DND-41 (cell line): ENCODE data around the gene OR8S1.
"Not testable (repeated sequence)": the region's sequence is repeated elsewhere in the genome, so short reads cannot be mapped to it uniquely, and the experiment has no call there.

Experiments used
- ATAC-seq: fragments of 200-7000 bp; cut with Tn5 transposase; 3 replicates; pipeline ENCODE4 v1.9.1; 2021; ENCODE audit warnings: low read depth; ENCODE audit not compliant: insufficient read depth
- DNase-seq: peaks from one replicate; pipeline ENCODE4 v3.0.0-alpha.2; 2020
- H2AFZ ChIP-seq: 2 replicates; pipeline ENCODE4 v1.6.0; 2012; ENCODE audit warnings: low read depth, low read length
- H3K27ac ChIP-seq: 2 replicates; pipeline ENCODE4 v1.5.1; 2012; ENCODE audit warnings: low read length, inconsistent platforms
- H3K27me3 ChIP-seq: fragments of 200-600 bp; sonication (generic); 2 replicates; pipeline ENCODE4 v1.6.0; 2012; ENCODE audit warnings: low read length, mild to moderate bottlenecking, inconsistent platforms; ENCODE audit not compliant: insufficient read depth, poor library complexity
- H3K36me3 ChIP-seq: 2 replicates; pipeline ENCODE4 v1.5.1; 2012; ENCODE audit warnings: low read length, inconsistent platforms; ENCODE audit not compliant: insufficient read depth
- H3K4me1 ChIP-seq: 2 replicates; pipeline ENCODE4 v1.5.1; 2012; ENCODE audit warnings: mild to moderate bottlenecking, low read length; ENCODE audit not compliant: insufficient read depth
- H3K4me2 ChIP-seq: 2 replicates; pipeline ENCODE4 v1.6.0; 2012; ENCODE audit warnings: mild to moderate bottlenecking, moderate library complexity, low read length, inconsistent platforms; ENCODE audit not compliant: insufficient read depth
- H3K4me3 ChIP-seq, 2 experiments: fragments of 200-600 bp in 1 of 2; shearing (Covaris generic) in 1 of 2; 2 replicates each; pipeline ENCODE4 v1.5.1; 2012 to 2016; ENCODE audit warnings: inconsistent platforms in 2 of 2, low read length in 2 of 2, mild to moderate bottlenecking in 2 of 2, low read depth in 1 of 2, moderate library complexity in 1 of 2
- H3K79me2 ChIP-seq: 2 replicates; pipeline ENCODE4 v1.6.0; 2012; ENCODE audit warnings: low read length, inconsistent platforms; ENCODE audit not compliant: insufficient read depth
- H3K9ac ChIP-seq: 2 replicates; pipeline ENCODE4 v1.6.0; 2012; ENCODE audit warnings: low read depth, mild to moderate bottlenecking, inconsistent platforms, low read length, moderate library complexity
- H3K9me3 ChIP-seq: 2 replicates; pipeline ENCODE4 v1.5.1; 2012; ENCODE audit warnings: low read length, moderate library complexity, mild to moderate bottlenecking, inconsistent platforms; ENCODE audit not compliant: insufficient read depth, severe bottlenecking
- H4K20me1 ChIP-seq: 2 replicates; pipeline ENCODE4 v1.6.0; 2012; ENCODE audit warnings: low read length; ENCODE audit not compliant: insufficient read depth
- CTCF ChIP-seq: IDR thresholded peaks from 2 replicates; pipeline ENCODE4 v1.5.1; 2012; ENCODE audit warnings: borderline replicate concordance, low read length, moderate library complexity, mild to moderate bottlenecking; ENCODE audit not compliant: poor library complexity, severe bottlenecking; ENCODE audit errors: extremely low read depth
- EZH2 ChIP-seq: IDR thresholded peaks from 3 replicates; pipeline ENCODE4 v1.6.1; 2012; ENCODE audit warnings: borderline replicate concordance, low read depth, mild to moderate bottlenecking, moderate library complexity, low read length, inconsistent platforms; ENCODE audit not compliant: severe bottlenecking

OR8S1 gene

GRCh38 chr12:48508987-48509386, 16.4 kb upstream of the OR8S1 start:
- H3K9ac ChIP-seq: no peak overlapping the region
- no peak overlapping the region for H3K27ac ChIP-seq
- no peak overlapping the region for H2AFZ ChIP-seq
- H3K79me2 ChIP-seq: no peaks in the 10 kb centered on the region
- ATAC-seq (no peak), DNase-seq (no peak)
- no peak overlapping the region for H3K4me2 ChIP-seq
- H4K20me1 ChIP-seq: no peaks in the 10 kb centered on the region
- H3K36me3 ChIP-seq: no peaks in the 10 kb centered on the region
- no peak overlapping the region for H3K4me3 ChIP-seq
- H3K9me3 ChIP-seq: peaks cover 3% of the 10 kb centered on the region
- H3K27me3 ChIP-seq: no peaks in the 10 kb centered on the region
- no peaks in the 10 kb centered on the region for H3K4me1 ChIP-seq
- TF ChIP-seq CTCF (no peak), EZH2 (no peak)

GRCh38 chr12:48510111-48510510, 15.3 kb upstream of the OR8S1 start:
- DNase-seq: no peak
- no peak for TF ChIP-seq CTCF
- TF ChIP-seq EZH2: no peak
- no peak overlapping the region for H3K9ac ChIP-seq
- H4K20me1 ChIP-seq: no peaks in the 10 kb centered on the region
- no peak overlapping the region for H2AFZ ChIP-seq
- H3K9me3 ChIP-seq: peaks cover 3% of the 10 kb centered on the region
- no peaks in the 10 kb centered on the region for H3K79me2 ChIP-seq
- no peak overlapping the region for H3K4me3 ChIP-seq
- no peak overlapping the region for H3K27ac ChIP-seq
- H3K27me3 ChIP-seq: no peaks in the 10 kb centered on the region
- H3K36me3 ChIP-seq: no peaks in the 10 kb centered on the region
- H3K4me1 ChIP-seq: no peaks in the 10 kb centered on the region
- ATAC-seq: no peak
- no peak overlapping the region for H3K4me2 ChIP-seq

GRCh38 chr12:48512855-48513254, 12.6 kb upstream of the OR8S1 start:
- H3K4me1 ChIP-seq: no peaks in the 10 kb centered on the region
- H3K27ac ChIP-seq: no peak overlapping the region
- no peak overlapping the region for H3K4me3 ChIP-seq
- no peaks in the 10 kb centered on the region for H4K20me1 ChIP-seq
- no peak for DNase-seq
- no peaks in the 10 kb centered on the region for H3K36me3 ChIP-seq
- H3K9ac ChIP-seq: no peak overlapping the region
- ATAC-seq: no peak
- H2AFZ ChIP-seq: no peak overlapping the region
- peaks cover 3% of the 10 kb centered on the region for H3K9me3 ChIP-seq
- no peaks in the 10 kb centered on the region for H3K79me2 ChIP-seq
- H3K4me2 ChIP-seq: no peak overlapping the region
- H3K27me3 ChIP-seq: no peaks in the 10 kb centered on the region
- no peak for TF ChIP-seq CTCF
- no peak for TF ChIP-seq EZH2

GRCh38 chr12:48514728-48515127, 10.7 kb upstream of the OR8S1 start:
- no peak for ATAC-seq
- no peak for TF ChIP-seq EZH2
- TF ChIP-seq CTCF: no peak
- no peak for DNase-seq
- Histone ChIP-seq H4K20me1 (no peaks in the 10 kb centered on the region), H2AFZ (no peak overlapping the region), H3K4me2 (no peak overlapping the region), H3K9me3 (peaks cover 3% of the 10 kb centered on the region), H3K9ac (no peak overlapping the region), H3K4me3 (no peak overlapping the region), H3K4me1 (no peaks in the 10 kb centered on the region), H3K36me3 (no peaks in the 10 kb centered on the region), H3K27ac (no peak overlapping the region), H3K27me3 (no peaks in the 10 kb centered on the region), H3K79me2 (no peaks in the 10 kb centered on the region)

GRCh38 chr12:48520381-48520780, 5.1 kb upstream of the OR8S1 start:
- H3K27me3 ChIP-seq, ATAC-seq: not testable (repeated sequence)

More at GRCh38 chr12:48520381-48520780, 5.1 kb upstream of the OR8S1 start:
- H3K36me3 ChIP-seq, H3K9me3 ChIP-seq, H3K4me3 ChIP-seq, DNase-seq, H3K79me2 ChIP-seq, H3K9ac ChIP-seq, H3K4me1 ChIP-seq, H4K20me1 ChIP-seq, H3K27ac ChIP-seq, H3K4me2 ChIP-seq, H2AFZ ChIP-seq: not testable (repeated sequence)
